DOHH2 (cell line): ENCODE data around the gene SRGAP3.

Experiments
- H3F3A ChIP-seq: fragments of 200-600 bp; sonication (generic), shearing (Covaris generic); 2 replicates; pipeline ENCODE4 v1.6.0; 2016; ENCODE audit warnings: antibody characterized with exemption, mild to moderate bottlenecking; ENCODE audit not compliant: control insufficient read depth, insufficient read depth
- H3K27ac ChIP-seq: fragments of 200-600 bp; sonication (generic); 2 replicates; pipeline ENCODE4 v1.5.1; 2014; ENCODE audit warnings: low read depth, mild to moderate bottlenecking, low read length, moderate library complexity
- H3K27me3 ChIP-seq: fragments of 200-600 bp; sonication (generic); 2 replicates; pipeline ENCODE4 v1.6.1; 2014; ENCODE audit warnings: mild to moderate bottlenecking, low read length, mixed read lengths; ENCODE audit not compliant: control insufficient read depth
- H3K36me3 ChIP-seq: fragments of 200-600 bp; sonication (generic); 2 replicates; pipeline ENCODE4 v1.6.1; 2014; ENCODE audit warnings: mild to moderate bottlenecking, low read length, moderate library complexity, mixed read lengths; ENCODE audit not compliant: control insufficient read depth
- H3K4me1 ChIP-seq: fragments of 200-600 bp; sonication (generic); 2 replicates; pipeline ENCODE4 v1.6.1; 2014; ENCODE audit warnings: mild to moderate bottlenecking, low read length, mixed read lengths; ENCODE audit not compliant: control insufficient read depth
- H3K4me2 ChIP-seq: fragments of 200-600 bp; sonication (generic); 2 replicates; pipeline ENCODE4 v1.6.0; 2014; ENCODE audit warnings: mild to moderate bottlenecking, low read length, moderate library complexity
- H3K4me3 ChIP-seq: fragments of 200-600 bp; sonication (generic); 2 replicates; pipeline ENCODE4 v1.5.1; 2014; ENCODE audit warnings: mild to moderate bottlenecking, low read length, mixed read lengths
- H3K79me2 ChIP-seq: fragments of 200-600 bp; sonication (generic); 2 replicates; pipeline ENCODE4 v1.6.1; 2014; ENCODE audit warnings: mild to moderate bottlenecking, low read length, mixed read lengths; ENCODE audit not compliant: control insufficient read depth
- H3K9me2 ChIP-seq: fragments of 200-600 bp; sonication (generic); replicated peaks from 2 replicates; pipeline ENCODE4 v1.6.1; 2014; ENCODE audit warnings: mild to moderate bottlenecking, low read length, mixed read lengths; ENCODE audit not compliant: control insufficient read depth
- H3K9me3 ChIP-seq: fragments of 200-600 bp; sonication (generic); 2 replicates; pipeline ENCODE4 v1.6.1; 2014; ENCODE audit warnings: antibody characterized with exemption, low read length, mixed read lengths; ENCODE audit not compliant: control insufficient read depth, insufficient read depth
- H4K20me1 ChIP-seq: fragments of 200-600 bp; sonication (generic); 2 replicates; pipeline ENCODE4 v1.6.0; 2014; ENCODE audit warnings: low read depth, mild to moderate bottlenecking, antibody characterized with exemption, low read length, moderate library complexity; ENCODE audit not compliant: control insufficient read depth, insufficient read depth
- CTCF ChIP-seq: fragments of 200-600 bp; sonication (generic); IDR thresholded peaks from one replicate; pipeline ENCODE4 v1.5.1; 2014; ENCODE audit warnings: antibody characterized with exemption, mild to moderate bottlenecking, low read depth, low read length; ENCODE audit not compliant: poor library complexity, severe bottlenecking
- EZH2phosphoT487 ChIP-seq: fragments of 200-600 bp; sonication (generic); IDR thresholded peaks from 2 replicates; pipeline ENCODE4 v1.6.1; 2017; ENCODE audit warnings: borderline replicate concordance, mild to moderate bottlenecking, antibody characterized with exemption, low read length, moderate library complexity, mixed read lengths

SRGAP3 gene

GRCh38 chr3:9142362-9142761 is 107.1 kb downstream of the SRGAP3 start:
- Histone ChIP-seq H3K4me3 (no peak overlapping the region), H3F3A (no peaks in the 10 kb centered on the region), H3K27me3 (peaks cover 5% of the 10 kb centered on the region), H3K9me2 (no peaks in the 10 kb centered on the region), H4K20me1 (no peaks in the 10 kb centered on the region), H3K27ac (no peak overlapping the region), H3K4me2 (no peak overlapping the region), H3K4me1 (no peaks in the 10 kb centered on the region), H3K36me3 (no peaks in the 10 kb centered on the region), H3K9me3 (no peaks in the 10 kb centered on the region), H3K79me2 (no peaks in the 10 kb centered on the region)
- TF ChIP-seq CTCF: no peak

- Histone ChIP-seq H3K27me3 (peaks cover 5% of the 10 kb centered on the region), H4K20me1 (no peaks in the 10 kb centered on the region), H3K36me3 (no peaks in the 10 kb centered on the region), H3K9me3 (no peaks in the 10 kb centered on the region), H3K4me3 (no peak overlapping the region), H3K27ac (no peak overlapping the region), H3F3A (no peaks in the 10 kb centered on the region), H3K79me2 (no peaks in the 10 kb centered on the region), H3K4me2 (no peak overlapping the region), H3K4me1 (no peaks in the 10 kb centered on the region), H3K9me2 (no peaks in the 10 kb centered on the region)
- no peak for TF ChIP-seq EZH2phosphoT487
- TF ChIP-seq CTCF: no peak
These were observed 107.5 kb downstream of the SRGAP3 start for GRCh38 chr3:9141928-9142289.

- Histone ChIP-seq H4K20me1 (no peaks in the 10 kb centered on the region), H3K27ac (no peak overlapping the region), H3K9me2 (no peaks in the 10 kb centered on the region), H3K27me3 (peaks cover 3% of the 10 kb centered on the region; the same call in 1 of the 2 replicates), H3K79me2 (no peaks in the 10 kb centered on the region), H3F3A (no peaks in the 10 kb centered on the region), H3K36me3 (no peaks in the 10 kb centered on the region), H3K9me3 (no peaks in the 10 kb centered on the region), H3K4me2 (no peak overlapping the region), H3K4me1 (no peaks in the 10 kb centered on the region), H3K4me3 (no peak overlapping the region)
- TF ChIP-seq CTCF (no peak), EZH2phosphoT487 (no peak)
These were observed 110.1 kb downstream of the SRGAP3 start for GRCh38 chr3:9139366-9139765.

- no peaks in the 10 kb centered on the region for H4K20me1 ChIP-seq
- H3K36me3 ChIP-seq: no peaks in the 10 kb centered on the region
- no peaks in the 10 kb centered on the region for H3F3A ChIP-seq
- H3K27ac ChIP-seq: no peak overlapping the region
- H3K9me2 ChIP-seq: no peaks in the 10 kb centered on the region
- TF ChIP-seq CTCF (no peak), EZH2phosphoT487 (no peak)
- no peaks in the 10 kb centered on the region for H3K9me3 ChIP-seq
- H3K4me2 ChIP-seq: no peak overlapping the region
- H3K27me3 ChIP-seq: peaks cover 3% of the 10 kb centered on the region; the same call in 1 of the 2 replicates
- H3K79me2 ChIP-seq: no peaks in the 10 kb centered on the region
- H3K4me3 ChIP-seq: no peak overlapping the region
- H3K4me1 ChIP-seq: no peaks in the 10 kb centered on the region
These were observed 111.8 kb downstream of the SRGAP3 start for GRCh38 chr3:9137676-9138075.
